ENCODE results near the gene VAPA. TPM values are rescaled to one million over a fixed set of nuclear protein-coding genes. Genes with fewer than 3 reads are reported as not detected.

Gene VAPA
- total RNA-seq, 1 donor from 2014 or later, result 208 TPM

DNA sequence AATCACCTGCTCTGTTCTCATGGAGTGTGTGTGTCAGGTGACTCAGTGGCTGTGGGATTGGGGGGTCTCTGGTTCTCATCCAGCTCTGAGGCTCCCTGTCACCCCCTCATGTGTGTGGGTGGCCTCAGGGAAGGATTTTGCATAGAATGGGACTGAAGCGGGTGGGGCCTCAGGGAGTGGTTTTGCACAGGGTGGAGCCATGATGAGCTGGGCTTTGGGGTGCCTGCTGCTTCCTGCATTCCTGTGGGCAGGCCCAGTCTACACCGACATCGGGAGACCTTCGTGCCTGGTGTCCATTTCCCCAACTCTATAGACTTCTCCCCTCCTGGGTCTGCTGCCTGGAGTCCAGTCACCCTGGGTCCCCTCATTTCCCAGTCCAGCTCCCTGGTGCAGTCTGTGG lies 59.7 kb downstream of the VAPA start:
- no peaks in the 10 kb centered on the region for H3K27me3 ChIP-seq (ENCODE audit: low read depth)
- peaks cover 28% of the 10 kb centered on the region for H3K9me3 ChIP-seq (replicated peaks)
- intact Hi-C loops (cut with micrococcal nuclease), result no loop called here
- TF ChIP-seq, protein P1, sequence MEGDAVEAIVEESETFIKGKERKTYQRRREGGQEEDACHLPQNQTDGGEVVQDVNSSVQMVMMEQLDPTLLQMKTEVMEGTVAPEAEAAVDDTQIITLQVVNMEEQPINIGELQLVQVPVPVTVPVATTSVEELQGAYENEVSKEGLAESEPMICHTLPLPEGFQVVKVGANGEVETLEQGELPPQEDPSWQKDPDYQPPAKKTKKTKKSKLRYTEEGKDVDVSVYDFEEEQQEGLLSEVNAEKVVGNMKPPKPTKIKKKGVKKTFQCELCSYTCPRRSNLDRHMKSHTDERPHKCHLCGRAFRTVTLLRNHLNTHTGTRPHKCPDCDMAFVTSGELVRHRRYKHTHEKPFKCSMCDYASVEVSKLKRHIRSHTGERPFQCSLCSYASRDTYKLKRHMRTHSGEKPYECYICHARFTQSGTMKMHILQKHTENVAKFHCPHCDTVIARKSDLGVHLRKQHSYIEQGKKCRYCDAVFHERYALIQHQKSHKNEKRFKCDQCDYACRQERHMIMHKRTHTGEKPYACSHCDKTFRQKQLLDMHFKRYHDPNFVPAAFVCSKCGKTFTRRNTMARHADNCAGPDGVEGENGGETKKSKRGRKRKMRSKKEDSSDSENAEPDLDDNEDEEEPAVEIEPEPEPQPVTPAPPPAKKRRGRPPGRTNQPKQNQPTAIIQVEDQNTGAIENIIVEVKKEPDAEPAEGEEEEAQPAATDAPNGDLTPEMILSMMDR (IDR thresholded peaks at IDR 0.05; ENCODE audit: borderline replicate concordance), result no peak
- no peak overlapping the region for H3K27ac ChIP-seq (replicated peaks)
- no peaks in the 10 kb centered on the region for H3K4me1 ChIP-seq
- H3K4me3 ChIP-seq, result no peak overlapping the region
- no peaks in the 10 kb centered on the region for H3K36me3 ChIP-seq
- DNase-seq, result no peak

DNA sequence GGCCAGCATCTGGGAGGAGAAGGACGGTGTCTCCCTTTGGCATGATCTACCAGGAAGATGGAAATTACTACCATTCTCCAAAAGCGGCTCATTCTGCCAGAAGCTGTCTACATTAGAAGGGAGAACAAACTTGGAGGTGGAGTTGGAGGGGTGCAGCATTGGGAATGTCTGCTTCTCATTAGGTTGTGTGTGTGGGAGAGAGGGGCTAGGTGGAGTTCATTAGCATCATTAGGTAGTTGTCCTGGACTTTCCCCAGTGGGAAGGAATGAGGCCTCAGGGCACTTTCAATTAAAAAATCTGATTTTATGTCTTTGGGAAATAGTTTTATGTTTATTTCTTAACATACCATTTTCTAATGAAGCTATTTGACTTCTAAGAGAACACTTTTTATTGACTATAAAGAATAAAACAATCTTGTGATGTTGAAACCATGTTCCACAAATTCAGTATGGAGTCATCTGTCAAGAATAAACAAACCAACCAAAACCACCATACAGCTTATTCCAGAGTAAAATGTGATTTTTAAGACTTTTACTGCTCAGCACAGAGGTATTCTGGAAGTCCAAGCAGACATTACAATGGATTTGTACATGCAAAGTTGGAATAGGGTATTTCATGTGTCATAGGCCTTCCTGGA lies 60.6 kb downstream of the VAPA start:
- no peak overlapping the region for H3K27ac ChIP-seq (replicated peaks)
- TF ChIP-seq, protein P1 (IDR thresholded peaks at IDR 0.05; ENCODE audit: borderline replicate concordance), result no peak

DNA sequence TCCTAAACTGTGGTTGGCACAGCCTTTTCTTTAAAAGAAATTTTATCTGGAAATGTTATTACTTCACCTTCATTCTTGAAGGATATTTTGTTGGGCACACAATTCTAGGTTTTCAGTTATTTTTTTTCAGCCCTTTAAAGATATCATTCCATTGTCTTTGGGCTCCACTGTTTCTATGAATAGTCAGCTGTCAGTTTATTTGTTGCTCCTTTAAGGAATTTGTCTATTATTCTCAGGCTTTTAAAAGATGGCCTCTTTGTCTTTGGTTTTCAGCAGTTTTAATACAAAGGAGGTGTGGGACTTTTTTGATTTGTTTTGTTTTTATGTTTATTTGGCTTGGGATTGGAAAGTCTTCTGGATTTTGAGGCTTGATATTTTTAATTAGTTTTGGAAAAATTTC lies 61.8 kb downstream of the VAPA start:
- intact Hi-C loops (cut with micrococcal nuclease), result no loop called here
- Histone ChIP-seq H3K36me3 (no peaks in the 10 kb centered on the region), H3K9me3 (replicated peaks) (peaks cover 28% of the 10 kb centered on the region), H3K27ac (replicated peaks) (no peak overlapping the region), H3K4me1 (no peaks in the 10 kb centered on the region), H3K4me3 (no peak overlapping the region), H3K27me3 (ENCODE audit: low read depth) (no peaks in the 10 kb centered on the region)
- TF ChIP-seq, protein P1 (IDR thresholded peaks at IDR 0.05; ENCODE audit: borderline replicate concordance), result no peak
- no peak for DNase-seq

More for the DNA sequence above, 60.6 kb downstream of the VAPA start:
- no peaks in the 10 kb centered on the region for H3K27me3 ChIP-seq (ENCODE audit: low read depth)
- no peaks in the 10 kb centered on the region for H3K36me3 ChIP-seq
- intact Hi-C loops (cut with micrococcal nuclease), result no loop called here
- H3K4me1 ChIP-seq, result no peaks in the 10 kb centered on the region
- H3K4me3 ChIP-seq, result no peak overlapping the region
- DNase-seq, result no peak
- H3K9me3 ChIP-seq (replicated peaks), result peaks cover 28% of the 10 kb centered on the region

DNA sequence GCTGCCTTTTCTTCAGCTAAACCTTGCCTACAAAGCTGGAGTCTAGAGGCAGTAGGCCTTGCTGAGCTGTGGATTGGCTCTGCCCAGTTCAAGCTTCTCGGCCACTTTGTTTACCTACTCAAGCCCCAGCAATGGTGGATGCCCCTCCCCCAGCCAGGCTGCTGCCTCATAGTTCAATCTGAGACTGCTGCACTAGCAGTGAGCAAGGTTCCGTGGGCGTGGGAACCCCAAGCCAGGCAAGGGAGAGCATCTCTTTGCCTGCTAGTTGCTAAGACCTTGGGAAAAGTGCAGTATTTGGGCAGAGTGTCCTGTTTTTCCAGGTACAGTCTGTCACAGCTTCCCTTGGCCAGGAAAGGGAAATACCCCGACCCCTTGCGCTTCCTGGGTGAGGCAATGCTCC lies 68.9 kb downstream of the VAPA start:
- Histone ChIP-seq H3K9me3 (replicated peaks) (no peaks in the 10 kb centered on the region), H3K27me3 (ENCODE audit: low read depth) (no peaks in the 10 kb centered on the region), H3K36me3 (no peaks in the 10 kb centered on the region), H3K4me3 (no peak overlapping the region), H3K27ac (replicated peaks) (no peak overlapping the region), H3K4me1 (peaks cover 2% of the 10 kb centered on the region)
- TF ChIP-seq, protein P1 (IDR thresholded peaks at IDR 0.05; ENCODE audit: borderline replicate concordance), result no peak
- DNase-seq, result no peak
- intact Hi-C loops (cut with micrococcal nuclease), result no loop called here

DNA sequence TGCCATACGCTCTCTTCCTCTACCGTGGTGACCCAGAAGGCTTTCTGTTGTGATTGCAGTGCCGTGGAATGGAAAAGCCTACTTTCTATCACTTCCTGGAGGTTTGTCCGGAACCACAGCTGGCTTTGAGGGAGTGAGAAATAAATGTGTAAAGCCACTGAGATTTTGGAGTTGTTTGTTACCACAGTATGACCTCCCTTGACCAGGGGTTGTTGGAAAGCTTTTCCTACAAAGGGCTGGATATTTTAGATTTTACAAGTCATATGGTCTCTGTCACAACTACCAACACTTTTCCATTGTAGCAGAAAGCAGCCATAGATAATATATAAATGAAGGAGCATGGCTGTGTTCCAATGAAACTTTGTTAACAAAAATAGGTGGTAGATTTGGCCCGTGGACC lies 70.3 kb downstream of the VAPA start:
- no peaks in the 10 kb centered on the region for H3K36me3 ChIP-seq
- intact Hi-C loops (cut with micrococcal nuclease), result no loop called here
- H3K9me3 ChIP-seq (replicated peaks), result no peaks in the 10 kb centered on the region
- no peak overlapping the region for H3K4me3 ChIP-seq
- H3K27me3 ChIP-seq (ENCODE audit: low read depth), result no peaks in the 10 kb centered on the region
- TF ChIP-seq, protein P1 (IDR thresholded peaks at IDR 0.05; ENCODE audit: borderline replicate concordance), result no peak
- DNase-seq, result no peak
- H3K27ac ChIP-seq (replicated peaks), result peak overlapping the region; percentile 52
- peaks cover 6% of the 10 kb centered on the region for H3K4me1 ChIP-seq
